GM18868 (cell line): ENCODE data around the gene ERN2.
"Not testable (repeated sequence)": the region's sequence is repeated elsewhere in the genome, so short reads cannot be mapped to it uniquely, and the experiment has no call there.

Experiments
- ATAC-seq: cut with Tn5 transposase; IDR thresholded peaks from one replicate; pipeline ENCODE4 v1.9.1; 2021; ENCODE audit warnings: mild to moderate bottlenecking, moderate library complexity; ENCODE audit not compliant: unreplicated experiment

The ERN2 gene

GRCh38 chr16:23712976-23713375, at the start of gene ERN2:
Gene ERN2 (minus strand): TSS chr16:23713222. CDS start chr16:23713187, 35 bp downstream.
- ATAC-seq = no peak

GRCh38 chr16:23757937-23758619, 45.1 kb upstream of the ERN2 start:
- ATAC-seq = no peak

- ATAC-seq = no peak
Measured at GRCh38 chr16:23757116-23757515, 44.1 kb upstream of the ERN2 start.

GRCh38 chr16:23755484-23755809, 42.4 kb upstream of the ERN2 start:
- no peak for ATAC-seq

GRCh38 chr16:23754594-23755483, 41.8 kb upstream of the ERN2 start, which contains the start of gene CHP2:
Gene CHP2 (plus strand): TSS chr16:23755026. CDS start chr16:23755050, 24 bp downstream.
- no peak for ATAC-seq

- ATAC-seq = no peak
Measured at GRCh38 chr16:23753908-23754593, 41.0 kb upstream of the ERN2 start.

GRCh38 chr16:23751053-23751452, 38.0 kb upstream of the ERN2 start:
- ATAC-seq = not testable (repeated sequence)

GRCh38 chr16:23748630-23749029, 35.6 kb upstream of the ERN2 start:
- no peak for ATAC-seq

GRCh38 chr16:23745263-23745662, 32.2 kb upstream of the ERN2 start:
- ATAC-seq = no peak

GRCh38 chr16:23742766-23743165, 29.7 kb upstream of the ERN2 start:
- ATAC-seq = no peak

- ATAC-seq = no peak
Measured at GRCh38 chr16:23741675-23742303, 28.8 kb upstream of the ERN2 start.

GRCh38 chr16:23739516-23739915, 26.5 kb upstream of the ERN2 start:
- no peak for ATAC-seq

- ATAC-seq = not testable (repeated sequence)
Measured at GRCh38 chr16:23737423-23738028, 24.5 kb upstream of the ERN2 start.

- no peak for ATAC-seq
Measured at GRCh38 chr16:23734176-23734893, 21.3 kb upstream of the ERN2 start.

GRCh38 chr16:23729503-23730424, 16.7 kb upstream of the ERN2 start:
- no peak for ATAC-seq

GRCh38 chr16:23728112-23728477, 15.1 kb upstream of the ERN2 start:
- ATAC-seq = no peak

- ATAC-seq = no peak
Measured at GRCh38 chr16:23726710-23727109, 13.7 kb upstream of the ERN2 start.

- ATAC-seq = no peak
Measured at GRCh38 chr16:23724785-23725131, 11.7 kb upstream of the ERN2 start.

GRCh38 chr16:23724096-23724784, 11.2 kb upstream of the ERN2 start:
- no peak for ATAC-seq
